ENCODE results near the gene ASCC3. TPM values are rescaled to one million over a fixed set of nuclear protein-coding genes. Genes with fewer than 3 reads are reported as not detected.

ASCC3 gene
- total RNA-seq, 1 experiment from 2014 or later = 40.5 TPM

GRCh38 chr6:100780648-100781047 is 100.5 kb downstream of the ASCC3 start:
- ChIA-PET RAD21 (ENCODE audit: low non-redundant PET in 1 of 2, low total read pairs in 2 of 2, uncharacterized antibody in 2 of 2, unreplicated experiment in 2 of 2) (no interaction called here), CTCF (no interaction called here), POLR2A (no interaction called here)
- no peaks in the 10 kb centered on the region for H3K9me3 ChIP-seq (ENCODE audit: control insufficient read depth in 1 of 2, insufficient read depth in 1 of 2, low read depth in 1 of 2, low read length in 2 of 2)
- ATAC-seq (no peak), DNase-seq (ENCODE audit: low read depth, low spot score) (no peak)
- H3K9me2 ChIP-seq (ENCODE audit: insufficient read depth) = no peaks in the 10 kb centered on the region
- H3K79me2 ChIP-seq (ENCODE audit: insufficient read depth, low read length) = no peaks in the 10 kb centered on the region
- no peak overlapping the region for H3K4me2 ChIP-seq (ENCODE audit: low read length)
- H3K36me3 ChIP-seq (ENCODE audit: control insufficient read depth in 1 of 2, insufficient read depth in 2 of 2, low read length in 2 of 2) = no peaks in the 10 kb centered on the region
- no peak overlapping the region for H3K4me3 ChIP-seq (replicated peaks in 1 of 2; ENCODE audit: low read depth in 1 of 2, low read length in 2 of 2)
- H3K9ac ChIP-seq (ENCODE audit: low read length) = no peak overlapping the region
- BruUV-seq (replicated peaks) = no TSS peak
- no peak overlapping the region for H3K27ac ChIP-seq (ENCODE audit: low read depth, low read length)
- TF ChIP-seq, protein P1, sequence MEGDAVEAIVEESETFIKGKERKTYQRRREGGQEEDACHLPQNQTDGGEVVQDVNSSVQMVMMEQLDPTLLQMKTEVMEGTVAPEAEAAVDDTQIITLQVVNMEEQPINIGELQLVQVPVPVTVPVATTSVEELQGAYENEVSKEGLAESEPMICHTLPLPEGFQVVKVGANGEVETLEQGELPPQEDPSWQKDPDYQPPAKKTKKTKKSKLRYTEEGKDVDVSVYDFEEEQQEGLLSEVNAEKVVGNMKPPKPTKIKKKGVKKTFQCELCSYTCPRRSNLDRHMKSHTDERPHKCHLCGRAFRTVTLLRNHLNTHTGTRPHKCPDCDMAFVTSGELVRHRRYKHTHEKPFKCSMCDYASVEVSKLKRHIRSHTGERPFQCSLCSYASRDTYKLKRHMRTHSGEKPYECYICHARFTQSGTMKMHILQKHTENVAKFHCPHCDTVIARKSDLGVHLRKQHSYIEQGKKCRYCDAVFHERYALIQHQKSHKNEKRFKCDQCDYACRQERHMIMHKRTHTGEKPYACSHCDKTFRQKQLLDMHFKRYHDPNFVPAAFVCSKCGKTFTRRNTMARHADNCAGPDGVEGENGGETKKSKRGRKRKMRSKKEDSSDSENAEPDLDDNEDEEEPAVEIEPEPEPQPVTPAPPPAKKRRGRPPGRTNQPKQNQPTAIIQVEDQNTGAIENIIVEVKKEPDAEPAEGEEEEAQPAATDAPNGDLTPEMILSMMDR (IDR thresholded peaks at IDR 0.05 in 2 of 3, conservative IDR thresholded peaks at IDR 0.05 in 1 of 3; ENCODE audit: borderline replicate concordance in 1 of 3, insufficient read depth in 1 of 3, low read depth in 2 of 3, low read length in 2 of 3) = no peak
- no peak for TF ChIP-seq SP1 (IDR thresholded peaks at IDR 0.05; ENCODE audit: low read depth)
- TF ChIP-seq, protein P2, sequence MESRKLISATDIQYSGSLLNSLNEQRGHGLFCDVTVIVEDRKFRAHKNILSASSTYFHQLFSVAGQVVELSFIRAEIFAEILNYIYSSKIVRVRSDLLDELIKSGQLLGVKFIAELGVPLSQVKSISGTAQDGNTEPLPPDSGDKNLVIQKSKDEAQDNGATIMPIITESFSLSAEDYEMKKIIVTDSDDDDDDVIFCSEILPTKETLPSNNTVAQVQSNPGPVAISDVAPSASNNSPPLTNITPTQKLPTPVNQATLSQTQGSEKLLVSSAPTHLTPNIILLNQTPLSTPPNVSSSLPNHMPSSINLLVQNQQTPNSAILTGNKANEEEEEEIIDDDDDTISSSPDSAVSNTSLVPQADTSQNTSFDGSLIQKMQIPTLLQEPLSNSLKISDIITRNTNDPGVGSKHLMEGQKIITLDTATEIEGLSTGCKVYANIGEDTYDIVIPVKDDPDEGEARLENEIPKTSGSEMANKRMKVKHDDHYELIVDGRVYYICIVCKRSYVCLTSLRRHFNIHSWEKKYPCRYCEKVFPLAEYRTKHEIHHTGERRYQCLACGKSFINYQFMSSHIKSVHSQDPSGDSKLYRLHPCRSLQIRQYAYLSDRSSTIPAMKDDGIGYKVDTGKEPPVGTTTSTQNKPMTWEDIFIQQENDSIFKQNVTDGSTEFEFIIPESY (IDR thresholded peaks at IDR 0.05; ENCODE audit: extremely low read depth, insufficient replicate concordance, low read length) = no peak
- TF ChIP-seq, protein P3, sequence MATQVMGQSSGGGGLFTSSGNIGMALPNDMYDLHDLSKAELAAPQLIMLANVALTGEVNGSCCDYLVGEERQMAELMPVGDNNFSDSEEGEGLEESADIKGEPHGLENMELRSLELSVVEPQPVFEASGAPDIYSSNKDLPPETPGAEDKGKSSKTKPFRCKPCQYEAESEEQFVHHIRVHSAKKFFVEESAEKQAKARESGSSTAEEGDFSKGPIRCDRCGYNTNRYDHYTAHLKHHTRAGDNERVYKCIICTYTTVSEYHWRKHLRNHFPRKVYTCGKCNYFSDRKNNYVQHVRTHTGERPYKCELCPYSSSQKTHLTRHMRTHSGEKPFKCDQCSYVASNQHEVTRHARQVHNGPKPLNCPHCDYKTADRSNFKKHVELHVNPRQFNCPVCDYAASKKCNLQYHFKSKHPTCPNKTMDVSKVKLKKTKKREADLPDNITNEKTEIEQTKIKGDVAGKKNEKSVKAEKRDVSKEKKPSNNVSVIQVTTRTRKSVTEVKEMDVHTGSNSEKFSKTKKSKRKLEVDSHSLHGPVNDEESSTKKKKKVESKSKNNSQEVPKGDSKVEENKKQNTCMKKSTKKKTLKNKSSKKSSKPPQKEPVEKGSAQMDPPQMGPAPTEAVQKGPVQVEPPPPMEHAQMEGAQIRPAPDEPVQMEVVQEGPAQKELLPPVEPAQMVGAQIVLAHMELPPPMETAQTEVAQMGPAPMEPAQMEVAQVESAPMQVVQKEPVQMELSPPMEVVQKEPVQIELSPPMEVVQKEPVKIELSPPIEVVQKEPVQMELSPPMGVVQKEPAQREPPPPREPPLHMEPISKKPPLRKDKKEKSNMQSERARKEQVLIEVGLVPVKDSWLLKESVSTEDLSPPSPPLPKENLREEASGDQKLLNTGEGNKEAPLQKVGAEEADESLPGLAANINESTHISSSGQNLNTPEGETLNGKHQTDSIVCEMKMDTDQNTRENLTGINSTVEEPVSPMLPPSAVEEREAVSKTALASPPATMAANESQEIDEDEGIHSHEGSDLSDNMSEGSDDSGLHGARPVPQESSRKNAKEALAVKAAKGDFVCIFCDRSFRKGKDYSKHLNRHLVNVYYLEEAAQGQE (IDR thresholded peaks at IDR 0.05; ENCODE audit: low read depth) = no peak
- no peak for TF ChIP-seq MAX (IDR thresholded peaks at IDR 0.05)
- TF ChIP-seq SIN3A (IDR thresholded peaks at IDR 0.05; ENCODE audit: low read depth) = no peak
- TF ChIP-seq, protein P4, sequence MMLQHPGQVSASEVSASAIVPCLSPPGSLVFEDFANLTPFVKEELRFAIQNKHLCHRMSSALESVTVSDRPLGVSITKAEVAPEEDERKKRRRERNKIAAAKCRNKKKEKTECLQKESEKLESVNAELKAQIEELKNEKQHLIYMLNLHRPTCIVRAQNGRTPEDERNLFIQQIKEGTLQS (IDR thresholded peaks at IDR 0.05) = no peak
- TF ChIP-seq TCF7L2 (IDR thresholded peaks at IDR 0.05; ENCODE audit: borderline replicate concordance, extremely low read depth, insufficient read depth, insufficient read length) = no peak
- no peak for TF ChIP-seq CEBPB (IDR thresholded peaks at IDR 0.05; ENCODE audit: low read depth)
- no peak for TF ChIP-seq EGR1 (IDR thresholded peaks at IDR 0.05; ENCODE audit: low read depth)
- TF ChIP-seq FOSL1 (IDR thresholded peaks at IDR 0.05; ENCODE audit: low read depth) = no peak
- no peak for TF ChIP-seq EZH2phosphoT487 (IDR thresholded peaks at IDR 0.05; ENCODE audit: borderline replicate concordance)
- TF ChIP-seq CBX3 (IDR thresholded peaks at IDR 0.05; ENCODE audit: low read depth) = no peak
- TF ChIP-seq JUND (IDR thresholded peaks at IDR 0.05) = no peak
- TF ChIP-seq ELF1 (IDR thresholded peaks at IDR 0.05; ENCODE audit: borderline replicate concordance, low read depth) = no peak
- no peak for TF ChIP-seq SRF (IDR thresholded peaks at IDR 0.05; ENCODE audit: low read depth)
- no peak for TF ChIP-seq YY1 (IDR thresholded peaks at IDR 0.05; ENCODE audit: extremely low read depth, insufficient replicate concordance, low read depth, low read length)
- intact Hi-C loops (cut with micrococcal nuclease) = no loop called here
- H2AFZ ChIP-seq (ENCODE audit: low read depth, low read length, poor library complexity, severe bottlenecking) = no peak overlapping the region
- no peaks in the 10 kb centered on the region for H4K20me1 ChIP-seq (ENCODE audit: insufficient read depth)
- no peaks in the 10 kb centered on the region for H3K4me1 ChIP-seq (ENCODE audit: control insufficient read depth in 1 of 2, insufficient read depth in 2 of 2, low read length in 2 of 2)
- no peaks in the 10 kb centered on the region for H3K27me3 ChIP-seq (ENCODE audit: insufficient read depth, low read length)

Measured in HCT116 (cell line).